ENCODE data around the gene FBN1.

DNA sequence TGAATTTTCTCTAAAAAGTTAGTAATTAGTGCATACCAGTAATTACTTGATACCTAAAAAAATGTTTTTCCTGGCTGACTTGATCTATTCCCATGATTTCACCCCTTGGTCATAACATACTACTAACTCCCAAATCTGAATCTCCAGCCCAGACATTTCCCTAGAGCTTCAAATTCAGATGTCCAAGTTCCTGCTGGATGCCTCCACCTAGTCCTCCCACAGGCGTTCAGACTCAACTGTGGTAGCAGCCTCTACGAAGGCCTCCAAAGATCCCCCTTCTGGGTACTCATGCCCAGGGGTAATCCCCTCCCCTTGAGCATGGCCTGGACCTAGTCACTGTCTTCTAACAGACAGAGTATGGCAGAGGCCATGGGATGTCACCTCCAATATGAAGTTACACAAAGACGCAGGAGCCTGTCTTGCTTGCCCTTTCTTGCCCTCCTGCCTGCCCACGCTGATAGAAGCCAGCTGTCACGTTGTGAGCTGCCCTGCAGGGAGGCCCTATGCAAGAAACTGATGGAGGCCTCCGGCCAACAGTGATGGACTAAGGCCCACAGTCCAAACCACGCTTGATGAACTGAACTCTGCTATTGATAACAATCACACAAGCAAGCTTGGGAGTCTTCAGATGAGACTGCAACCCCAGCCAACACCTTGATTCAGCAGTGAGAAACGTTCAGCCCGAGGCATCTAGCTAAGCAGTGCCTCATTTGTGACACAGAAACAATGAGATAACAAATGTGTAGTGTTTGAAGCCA lies 8.6 kb upstream of the FBN1 start:
- TF ChIP-seq POLR2A (IDR thresholded peaks at IDR 0.05; ENCODE audit: low read length) = no peak
- no peak for TF ChIP-seq GATA1 (IDR thresholded peaks at IDR 0.05; ENCODE audit: low read depth, low read length)
